GM18508 (cell line): ENCODE data around the gene CTBP1.

Source experiments
- ATAC-seq: cut with Tn5 transposase; IDR thresholded peaks from one replicate; pipeline ENCODE4 v1.9.1; 2021; ENCODE audit warnings: moderate number of reproducible peaks; ENCODE audit not compliant: insufficient read depth, unreplicated experiment

Gene CTBP1

GRCh38 chr4:1226598-1226997, 22.3 kb downstream of the CTBP1 start:
- ATAC-seq = no peak

GRCh38 chr4:1226144-1226481, 22.8 kb downstream of the CTBP1 start:
- ATAC-seq = no peak

- no peak for ATAC-seq
Observed at GRCh38 chr4:1225272-1226143, 23.4 kb downstream of the CTBP1 start.

- ATAC-seq = no peak
Observed at GRCh38 chr4:1223841-1224809, 24.8 kb downstream of the CTBP1 start.

GRCh38 chr4:1222938-1223690, 25.8 kb downstream of the CTBP1 start:
- no peak for ATAC-seq

GRCh38 chr4:1222036-1222789, 26.7 kb downstream of the CTBP1 start:
- ATAC-seq = no peak

- ATAC-seq = no peak
Observed at GRCh38 chr4:1221155-1221870, 27.6 kb downstream of the CTBP1 start.

GRCh38 chr4:1220566-1220965, 28.4 kb downstream of the CTBP1 start:
- ATAC-seq = no peak

GRCh38 chr4:1219566-1219950, 29.4 kb downstream of the CTBP1 start:
- ATAC-seq = no peak

- peak; percentile 49 for ATAC-seq
Observed at GRCh38 chr4:1218634-1219565, 30.0 kb downstream of the CTBP1 start.

GRCh38 chr4:1217366-1217765, 31.6 kb downstream of the CTBP1 start:
- no peak for ATAC-seq

- no peak for ATAC-seq
Observed at GRCh38 chr4:1216869-1217294, 32.0 kb downstream of the CTBP1 start.

- no peak for ATAC-seq
Observed at GRCh38 chr4:1216076-1216614, 32.8 kb downstream of the CTBP1 start.

- no peak for ATAC-seq
Observed at GRCh38 chr4:1215141-1216075, 33.5 kb downstream of the CTBP1 start.

- ATAC-seq = no peak
Observed at GRCh38 chr4:1214101-1215095, 34.5 kb downstream of the CTBP1 start.
